ENCODE measurements around the gene ASIC1.
"Not testable (repeated sequence)": the region's sequence is repeated elsewhere in the genome, so short reads cannot be mapped to it uniquely, and the experiment has no call there.

ASIC1 gene

DNA sequence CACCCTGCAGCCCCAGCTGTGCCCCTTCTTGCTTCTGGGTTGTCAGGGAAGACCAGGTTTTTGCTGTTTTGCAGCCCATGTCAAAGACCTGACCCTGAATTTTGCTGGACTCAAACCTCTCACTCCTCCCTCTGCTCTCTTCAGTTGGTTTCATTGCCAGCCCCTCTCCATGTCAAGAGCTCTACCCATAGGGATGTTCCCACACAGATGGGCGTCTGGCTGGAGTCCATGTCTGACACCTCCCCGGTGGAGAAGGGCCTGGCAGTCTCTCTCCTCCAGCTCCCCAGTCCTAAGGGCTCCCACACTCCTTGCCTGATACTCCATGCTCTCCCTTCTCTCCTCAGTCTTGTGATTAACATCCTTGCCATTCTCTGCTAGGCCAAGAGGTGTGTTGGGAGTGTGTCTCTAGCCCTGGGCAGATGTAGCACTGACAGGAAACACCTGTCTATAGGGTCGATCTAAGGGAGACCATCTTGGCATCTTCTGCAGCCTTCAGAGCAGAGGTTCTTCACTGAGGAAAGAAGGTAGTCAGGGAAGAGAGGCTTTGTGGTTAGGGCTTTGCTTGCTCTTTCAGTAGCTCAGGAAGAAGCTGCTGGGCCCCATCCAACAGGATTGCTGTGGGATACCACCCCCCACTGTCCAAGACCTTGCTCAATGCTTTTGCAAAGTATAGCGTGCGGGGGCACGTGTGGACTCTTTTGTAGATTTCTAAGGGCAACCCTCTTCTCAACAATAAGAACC is 4.7 kb downstream of the ASIC1 start:
- no peak for DNase-seq (ENCODE audit: low read depth)

DNA sequence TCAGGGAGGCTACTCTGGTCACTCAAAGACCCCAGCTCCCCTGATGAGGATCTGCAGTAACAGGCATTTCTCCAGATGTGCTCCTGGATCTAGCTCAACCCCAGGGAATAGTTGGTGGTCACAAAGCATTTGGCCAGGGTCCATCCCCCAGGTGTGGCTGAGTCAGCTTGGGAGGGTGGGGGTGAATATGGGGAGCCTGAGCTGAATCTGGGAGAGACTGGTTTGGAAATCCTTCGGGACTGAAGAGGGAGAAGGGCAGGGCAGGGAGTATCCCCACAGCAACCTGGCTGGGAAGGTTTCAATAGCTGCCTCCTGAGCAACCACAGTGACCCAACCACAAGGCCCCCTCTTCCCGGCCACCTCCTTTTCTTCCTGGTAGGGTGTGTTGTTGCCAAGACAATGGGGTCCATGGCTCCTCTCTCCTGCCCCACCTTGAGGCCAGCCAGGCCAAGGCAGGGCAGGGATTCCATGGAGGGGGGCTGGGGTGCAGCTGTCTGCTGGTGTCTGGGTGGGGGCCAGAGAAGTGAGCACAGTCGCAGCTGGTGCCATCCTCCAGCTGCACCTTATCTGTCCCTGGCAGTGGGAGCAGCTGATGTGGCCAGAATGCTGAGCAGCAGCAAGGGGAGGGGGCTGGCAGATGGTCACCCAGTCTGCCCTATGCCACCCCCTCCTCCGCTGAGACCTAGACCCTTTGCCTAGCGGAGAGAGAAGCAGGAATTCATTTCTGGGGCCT is 5.5 kb downstream of the ASIC1 start:
- DNase-seq (ENCODE audit: low read depth), result no peak

DNA sequence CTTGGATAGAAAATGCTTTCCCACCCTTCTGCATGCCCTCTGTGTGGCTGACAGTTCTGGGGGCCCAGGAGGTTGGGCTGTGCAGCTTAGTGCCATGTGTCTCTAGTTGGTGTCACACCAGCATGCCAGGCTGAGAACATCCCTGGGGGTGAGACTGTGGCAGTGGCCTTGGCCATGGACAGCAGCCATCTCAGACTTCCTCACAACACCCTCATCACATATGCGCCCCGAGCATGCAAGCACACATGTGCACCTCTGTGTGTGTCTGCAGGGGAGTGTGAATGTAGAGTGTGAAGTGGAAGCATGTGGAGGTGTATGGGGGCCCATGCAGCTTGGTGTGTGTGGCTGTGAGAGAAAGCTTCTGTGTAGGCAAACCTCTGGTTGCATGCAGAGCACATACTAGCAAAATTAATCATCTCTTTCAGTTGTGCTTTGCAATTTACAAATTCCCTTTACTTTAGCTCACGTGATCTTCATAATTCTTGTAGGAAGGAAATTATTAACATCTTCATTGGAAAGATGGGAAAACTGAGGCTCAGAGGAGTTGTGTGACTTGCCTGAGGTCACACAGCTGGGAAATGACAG is 8.4 kb downstream of the ASIC1 start:
- DNase-seq (ENCODE audit: low read depth), result no peak

DNA sequence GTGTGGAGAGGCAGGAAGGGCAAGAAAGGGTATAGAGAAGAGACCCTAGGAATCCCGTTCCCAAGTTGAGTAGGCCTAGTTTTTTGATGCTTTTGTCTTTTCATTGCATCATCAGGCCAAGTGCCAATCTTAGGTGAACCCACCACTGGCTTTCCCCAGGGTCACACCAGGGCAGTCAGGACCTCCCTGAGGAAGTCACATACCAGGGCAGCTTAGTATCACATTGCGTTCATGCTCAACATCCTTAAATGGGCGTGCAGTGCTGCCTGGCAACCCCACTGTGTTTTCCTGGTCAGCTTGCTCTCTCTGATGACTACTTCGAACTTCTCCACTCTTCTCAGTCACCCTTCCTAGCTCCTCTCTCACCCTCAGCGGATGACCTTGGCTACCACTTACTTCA is 9.0 kb downstream of the ASIC1 start:
- DNase-seq (ENCODE audit: low read depth), result peak; percentile 76

DNA sequence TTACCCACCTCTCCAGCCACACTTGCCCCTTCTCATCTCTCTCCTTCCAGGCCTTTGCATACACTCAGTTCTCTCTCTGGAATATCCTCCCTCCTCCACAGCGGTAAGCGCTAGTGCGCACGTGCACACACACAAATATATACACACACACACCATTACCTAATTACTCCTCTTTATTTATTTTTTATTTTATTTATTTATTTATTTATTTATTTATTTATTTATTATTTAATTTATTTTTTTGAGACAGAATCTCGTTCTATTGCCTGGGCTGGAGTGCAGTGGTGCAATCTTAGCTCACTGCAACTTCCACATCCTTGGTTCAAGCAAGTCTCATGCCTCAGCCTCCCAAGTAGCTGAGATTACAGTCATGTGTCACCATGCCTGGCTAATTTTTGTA is 11.7 kb downstream of the ASIC1 start:
- no peak for DNase-seq (ENCODE audit: low read depth)

DNA sequence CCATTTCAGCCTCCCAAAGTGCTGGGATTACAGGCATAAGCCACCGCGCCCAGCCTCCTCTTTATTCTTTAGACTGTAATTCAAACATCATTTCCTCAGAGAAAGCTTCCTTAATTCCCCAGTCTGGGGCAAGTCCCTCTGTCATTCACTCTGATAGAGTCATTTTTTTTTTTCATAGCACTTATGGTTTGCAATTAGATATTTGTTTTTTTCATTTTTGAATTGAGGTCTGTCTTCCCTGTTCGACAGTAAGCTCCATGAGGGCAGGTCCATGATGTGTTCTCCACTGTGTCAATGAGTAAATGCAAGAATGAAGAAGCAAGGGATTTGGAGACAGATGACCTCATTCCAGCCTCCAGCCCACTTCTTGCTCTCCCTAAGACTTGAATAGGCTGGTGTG is 12.1 kb downstream of the ASIC1 start:
- no peak for DNase-seq (ENCODE audit: low read depth)

DNA sequence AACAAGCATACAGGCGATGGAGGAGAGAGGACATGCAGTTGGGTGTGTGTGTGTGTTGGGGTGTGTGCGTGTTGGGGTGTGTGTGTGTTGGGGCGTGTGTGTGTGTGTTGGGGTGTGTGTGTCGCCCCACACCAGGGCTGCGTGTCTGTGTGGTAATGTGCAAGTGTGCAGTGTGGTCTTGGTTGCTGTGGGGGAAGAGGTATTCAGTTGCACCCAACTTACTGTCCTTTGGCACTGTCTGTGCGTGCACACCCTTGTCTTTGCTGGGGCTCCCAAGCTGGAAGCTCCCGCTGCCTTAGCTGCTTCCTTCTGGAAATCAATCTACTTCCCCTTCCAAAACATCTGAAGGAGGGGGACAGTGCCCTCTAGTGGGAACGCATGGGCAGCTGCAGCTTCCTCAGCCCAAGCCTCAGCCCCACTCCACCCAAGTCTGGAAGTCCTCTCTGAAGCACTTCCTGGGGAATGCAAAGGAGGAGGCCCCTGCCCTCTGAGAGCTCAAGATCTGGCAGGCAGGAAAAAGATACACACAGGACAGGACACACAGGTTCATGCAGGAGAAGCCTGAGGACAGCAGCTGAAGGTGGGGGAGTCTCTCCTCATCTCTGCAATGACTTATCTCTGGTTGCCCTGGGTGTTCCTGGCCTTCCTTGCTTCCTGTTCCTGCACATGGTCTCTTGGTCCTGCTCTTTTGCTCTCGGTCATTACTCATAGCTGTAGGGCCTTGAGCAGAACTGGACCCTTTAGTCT is 13.1 kb downstream of the ASIC1 start:
- DNase-seq (ENCODE audit: low read depth), result peak; percentile 78

DNA sequence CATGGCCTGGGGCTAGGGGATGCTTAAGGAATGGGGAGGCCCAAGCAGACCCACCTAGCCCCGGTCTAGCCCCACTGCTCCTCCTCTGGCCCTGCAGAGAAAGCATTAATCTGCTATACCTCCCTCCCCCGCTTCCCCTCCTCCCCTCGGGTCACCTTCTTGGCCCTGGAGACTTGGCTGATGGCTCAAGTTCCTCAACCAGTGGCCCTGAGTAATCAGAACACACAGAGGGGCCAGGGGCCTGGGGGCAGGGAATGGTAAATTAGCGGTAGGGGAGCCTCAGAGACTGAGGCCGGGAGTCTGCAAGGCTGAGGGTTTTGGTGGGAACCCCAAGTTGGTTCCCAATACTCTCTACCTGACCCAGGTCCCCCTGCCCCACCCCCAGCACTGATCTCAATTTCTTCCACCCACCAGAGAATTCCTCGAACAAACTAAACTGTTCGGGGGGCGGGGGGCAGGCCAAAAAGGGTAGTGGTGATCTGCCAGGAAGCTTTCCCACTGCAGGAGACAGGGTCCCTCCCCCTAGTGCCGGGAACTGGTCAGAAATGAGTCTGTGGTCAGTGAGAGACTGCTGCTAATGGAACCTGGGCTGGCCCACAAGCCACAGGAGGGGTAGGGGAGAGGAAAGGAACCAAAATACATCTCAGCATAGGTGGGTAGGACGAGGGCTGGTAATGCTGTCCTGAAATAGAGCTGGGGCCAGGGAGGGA is 15.0 kb downstream of the ASIC1 start:
- DNase-seq (ENCODE audit: low read depth), result no peak

DNA sequence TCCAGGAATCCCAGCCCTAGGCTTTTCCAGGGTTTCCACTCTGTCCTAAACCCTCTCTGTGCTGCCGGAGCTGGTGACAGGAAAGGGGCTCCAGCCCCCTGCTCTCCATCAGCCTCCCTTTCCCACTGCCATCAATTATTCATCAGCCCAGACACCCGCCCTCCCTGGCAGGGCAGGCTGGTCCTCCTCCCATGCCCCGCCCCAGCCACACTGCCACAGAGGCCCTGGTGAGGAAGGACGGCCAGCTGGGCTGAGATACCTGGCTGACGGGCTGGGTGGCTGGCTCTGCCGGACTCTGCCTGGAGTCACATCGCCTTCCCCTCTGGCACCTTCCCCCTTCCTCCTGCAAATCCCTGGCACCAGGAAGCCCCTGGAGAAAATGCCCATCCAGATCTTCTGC is 15.8 kb downstream of the ASIC1 start:
- no peak for DNase-seq (ENCODE audit: low read depth)

DNA sequence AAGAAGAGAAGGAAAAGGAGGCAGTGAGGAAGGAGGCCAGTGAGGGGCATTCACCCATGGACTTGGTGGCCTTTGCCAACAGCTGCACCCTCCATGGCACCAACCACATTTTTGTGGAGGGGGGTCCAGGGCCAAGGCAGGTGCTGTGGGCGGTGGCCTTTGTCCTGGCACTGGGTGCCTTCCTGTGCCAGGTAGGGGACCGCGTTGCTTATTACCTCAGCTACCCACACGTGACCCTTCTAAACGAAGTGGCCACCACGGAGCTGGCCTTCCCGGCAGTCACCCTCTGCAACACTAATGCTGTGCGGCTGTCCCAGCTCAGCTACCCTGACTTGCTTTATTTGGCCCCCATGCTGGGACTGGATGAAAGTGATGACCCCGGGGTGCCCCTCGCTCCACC is 16.3 kb downstream of the ASIC1 start:
- DNase-seq (ENCODE audit: low read depth), result no peak

DNA sequence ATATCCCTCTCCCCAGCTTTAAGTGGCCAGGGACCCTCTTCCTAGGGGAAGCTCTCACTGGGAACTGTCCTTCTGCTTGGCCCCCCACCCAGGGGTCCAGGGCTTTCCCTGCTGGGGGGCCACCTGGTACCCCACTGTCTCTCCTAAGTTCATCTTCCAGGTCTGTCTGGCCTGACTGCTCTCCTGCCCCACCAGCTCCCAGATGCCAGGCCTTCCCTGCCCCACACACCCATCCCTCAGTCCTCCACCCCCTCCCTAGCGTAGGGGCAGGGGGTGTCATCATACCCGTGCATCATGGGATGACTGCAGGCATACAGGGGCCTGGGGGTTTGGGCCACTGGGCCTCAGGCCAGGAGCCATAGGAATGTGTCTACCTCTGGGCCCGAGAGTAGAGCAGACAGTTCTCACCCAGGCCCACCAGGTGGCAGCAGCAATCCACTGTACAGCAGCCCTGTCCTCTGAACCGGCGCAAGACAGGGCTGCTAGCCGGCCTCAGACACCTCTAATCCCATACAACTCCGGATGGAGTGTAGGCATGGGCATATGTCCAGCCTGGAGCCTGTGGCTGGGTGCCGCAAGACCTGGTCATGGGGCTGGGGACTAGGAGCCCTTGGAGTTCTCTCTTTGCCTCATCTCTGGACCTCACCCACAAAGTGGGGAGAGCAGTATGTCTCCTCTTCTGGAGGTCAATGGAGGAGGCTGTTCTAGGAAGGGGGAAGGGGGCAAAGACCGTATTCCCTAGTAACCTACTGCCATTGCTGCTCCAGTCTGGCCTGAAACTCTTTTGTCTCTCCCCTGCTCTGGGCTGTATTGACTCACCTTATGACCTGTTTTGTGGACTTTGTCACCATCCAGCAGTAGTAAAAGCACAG is 17.8 kb downstream of the ASIC1 start:
- DNase-seq (ENCODE audit: low read depth), result peak; percentile 74

DNA sequence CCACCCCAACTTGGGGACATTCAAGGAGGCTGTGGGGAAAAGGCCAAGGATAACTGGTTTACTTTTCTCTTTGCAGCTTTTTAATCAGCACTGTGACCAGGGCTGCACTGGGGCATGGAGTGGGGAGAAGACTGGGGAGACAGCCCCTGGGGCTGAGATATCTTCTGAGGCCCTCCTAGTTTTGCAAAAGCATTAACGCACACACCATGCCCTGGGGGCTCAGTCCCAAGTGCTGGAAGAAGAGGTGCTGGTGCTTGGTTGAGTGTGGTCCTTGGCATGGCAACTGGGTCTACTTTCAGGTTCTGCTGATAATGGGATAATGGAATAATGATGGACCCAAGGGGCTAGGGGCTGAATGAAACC is 18.4 kb downstream of the ASIC1 start:
- no peak for DNase-seq (ENCODE audit: low read depth)

DNA sequence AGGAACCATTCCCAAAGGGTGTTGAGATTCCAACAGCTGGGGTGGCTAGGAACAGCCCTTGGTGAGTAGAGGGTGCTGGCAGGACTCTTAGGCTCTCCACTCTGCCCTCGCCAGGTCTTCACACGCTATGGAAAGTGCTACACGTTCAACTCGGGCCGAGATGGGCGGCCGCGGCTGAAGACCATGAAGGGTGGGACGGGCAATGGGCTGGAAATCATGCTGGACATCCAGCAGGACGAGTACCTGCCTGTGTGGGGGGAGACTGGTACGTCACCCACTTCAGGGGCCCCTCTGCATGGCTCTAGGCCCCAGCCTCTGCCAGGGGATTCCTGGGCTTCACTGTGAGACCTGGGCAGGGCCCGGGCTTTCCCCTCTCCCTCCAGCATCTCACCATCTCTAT is 19.7 kb downstream of the ASIC1 start:
- no peak for DNase-seq (ENCODE audit: low read depth)

DNA sequence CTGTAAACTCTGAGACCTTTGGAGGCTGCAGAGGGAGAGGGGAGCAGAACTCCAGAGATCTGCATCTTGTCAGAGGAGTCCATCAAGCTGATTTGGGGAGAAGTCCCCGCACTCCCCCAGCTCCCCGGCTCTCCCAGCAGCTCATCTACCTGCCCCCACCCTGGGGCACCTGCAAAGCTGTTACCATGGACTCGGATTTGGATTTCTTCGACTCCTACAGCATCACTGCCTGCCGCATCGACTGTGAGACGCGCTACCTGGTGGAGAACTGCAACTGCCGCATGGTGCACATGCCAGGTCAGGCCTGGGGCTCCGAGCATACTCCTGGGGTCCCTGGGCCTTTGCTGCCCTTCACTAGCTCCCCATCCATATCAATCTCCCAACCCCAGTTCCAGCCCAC is 20.9 kb downstream of the ASIC1 start:
- no peak for DNase-seq (ENCODE audit: low read depth)

DNA sequence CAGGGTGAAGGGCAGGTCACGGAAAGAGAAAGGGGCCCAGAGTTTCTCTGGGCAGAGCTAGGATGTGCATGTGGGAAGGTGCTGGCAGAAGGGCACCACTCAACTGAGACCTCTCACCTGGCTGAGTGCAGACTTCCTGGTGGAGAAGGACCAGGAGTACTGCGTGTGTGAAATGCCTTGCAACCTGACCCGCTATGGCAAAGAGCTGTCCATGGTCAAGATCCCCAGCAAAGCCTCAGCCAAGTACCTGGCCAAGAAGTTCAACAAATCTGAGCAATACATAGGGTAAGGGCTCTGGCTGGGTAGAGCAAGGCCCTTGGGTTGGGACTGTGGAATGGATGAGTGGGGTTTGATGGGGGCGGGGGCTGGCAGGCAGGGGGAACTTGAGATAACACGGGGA is 22.4 kb downstream of the ASIC1 start:
- DNase-seq (ENCODE audit: low read depth), result no peak

DNA sequence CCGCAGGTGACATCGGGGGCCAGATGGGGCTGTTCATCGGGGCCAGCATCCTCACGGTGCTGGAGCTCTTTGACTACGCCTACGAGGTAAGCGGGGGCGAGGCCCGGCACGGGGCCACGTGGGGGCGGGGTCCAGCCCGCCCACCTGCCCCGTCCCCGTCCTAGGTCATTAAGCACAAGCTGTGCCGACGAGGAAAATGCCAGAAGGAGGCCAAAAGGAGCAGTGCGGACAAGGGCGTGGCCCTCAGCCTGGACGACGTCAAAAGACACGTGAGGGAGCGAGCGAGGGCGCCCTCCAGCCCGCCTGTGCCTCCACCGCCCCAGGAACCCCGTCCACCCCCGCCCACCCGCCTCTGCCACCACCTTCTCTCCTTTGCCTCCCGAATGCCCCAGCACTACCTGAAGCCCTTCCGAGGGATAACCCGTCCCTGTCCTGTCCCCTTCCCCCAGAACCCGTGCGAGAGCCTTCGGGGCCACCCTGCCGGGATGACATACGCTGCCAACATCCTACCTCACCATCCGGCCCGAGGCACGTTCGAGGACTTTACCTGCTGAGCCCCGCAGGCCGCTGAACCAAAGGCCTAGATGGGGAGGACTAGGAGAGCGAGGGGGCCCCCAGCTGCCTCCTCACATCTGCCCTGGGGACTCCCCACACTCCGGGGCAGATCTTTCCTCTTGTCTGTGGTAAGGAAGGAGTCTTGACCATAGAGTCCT is 23.9 kb downstream of the ASIC1 start:
- DNase-seq (ENCODE audit: low read depth), result no peak

DNA sequence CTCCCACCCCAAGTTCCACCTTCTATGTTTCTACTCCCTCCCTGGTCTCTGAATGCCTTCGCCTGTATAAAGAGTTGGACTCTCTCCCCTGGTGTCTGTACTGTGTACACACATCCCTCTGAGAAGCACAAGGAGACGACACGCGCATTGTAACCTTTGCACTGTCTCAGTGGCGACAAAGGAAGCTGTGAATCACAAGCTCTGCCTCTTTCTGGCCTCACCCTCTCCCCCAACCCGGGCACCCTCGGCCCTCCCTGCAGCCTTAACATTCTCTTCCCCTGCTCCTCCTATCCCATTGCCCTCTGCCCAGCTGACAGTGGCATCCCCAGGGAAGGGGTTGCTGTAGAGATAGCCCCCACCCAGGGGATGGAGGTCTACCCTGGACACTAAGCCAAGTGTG is 25.2 kb downstream of the ASIC1 start:
- no peak for DNase-seq (ENCODE audit: low read depth)

DNA sequence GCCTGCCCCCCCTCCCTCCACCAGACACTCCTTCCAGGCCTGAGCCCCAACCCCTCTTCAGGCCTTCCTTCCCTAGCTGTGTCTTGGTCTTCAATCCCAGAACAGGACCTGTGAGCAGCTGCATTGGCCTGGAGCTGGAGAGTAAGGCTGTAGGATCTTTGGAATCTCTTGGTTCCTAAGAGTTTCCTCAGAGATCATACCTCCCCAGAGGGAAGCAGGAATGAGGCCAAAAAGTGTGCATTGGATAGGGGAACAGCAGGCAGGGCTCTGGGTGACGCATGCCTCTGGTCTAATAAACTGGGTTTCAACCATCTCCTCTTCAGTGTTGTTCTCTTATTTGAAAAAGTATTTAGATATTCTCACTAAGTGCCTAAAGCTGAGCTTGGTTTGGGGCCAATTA is 25.9 kb downstream of the ASIC1 start:
- no peak for DNase-seq (ENCODE audit: low read depth)

DNA sequence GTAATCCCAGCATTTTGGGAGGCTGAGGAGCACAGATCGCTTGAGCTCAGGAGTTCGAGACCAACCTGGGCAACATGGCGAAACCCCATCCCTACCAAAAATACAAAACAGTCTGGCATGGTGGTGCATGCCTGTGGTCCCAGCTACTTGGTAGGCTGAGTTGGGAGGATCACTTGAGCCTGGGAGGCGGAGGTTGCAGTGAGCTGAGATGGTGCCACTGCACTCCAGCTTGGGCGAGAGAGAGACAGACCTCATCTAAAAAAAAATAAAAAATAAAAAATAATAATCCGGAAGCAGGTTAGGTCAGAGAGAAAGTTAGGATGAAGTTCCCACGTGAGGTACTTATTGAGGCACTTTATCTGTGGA is 27.0 kb downstream of the ASIC1 start:
- not testable (repeated sequence) for DNase-seq (ENCODE audit: low read depth)

DNA sequence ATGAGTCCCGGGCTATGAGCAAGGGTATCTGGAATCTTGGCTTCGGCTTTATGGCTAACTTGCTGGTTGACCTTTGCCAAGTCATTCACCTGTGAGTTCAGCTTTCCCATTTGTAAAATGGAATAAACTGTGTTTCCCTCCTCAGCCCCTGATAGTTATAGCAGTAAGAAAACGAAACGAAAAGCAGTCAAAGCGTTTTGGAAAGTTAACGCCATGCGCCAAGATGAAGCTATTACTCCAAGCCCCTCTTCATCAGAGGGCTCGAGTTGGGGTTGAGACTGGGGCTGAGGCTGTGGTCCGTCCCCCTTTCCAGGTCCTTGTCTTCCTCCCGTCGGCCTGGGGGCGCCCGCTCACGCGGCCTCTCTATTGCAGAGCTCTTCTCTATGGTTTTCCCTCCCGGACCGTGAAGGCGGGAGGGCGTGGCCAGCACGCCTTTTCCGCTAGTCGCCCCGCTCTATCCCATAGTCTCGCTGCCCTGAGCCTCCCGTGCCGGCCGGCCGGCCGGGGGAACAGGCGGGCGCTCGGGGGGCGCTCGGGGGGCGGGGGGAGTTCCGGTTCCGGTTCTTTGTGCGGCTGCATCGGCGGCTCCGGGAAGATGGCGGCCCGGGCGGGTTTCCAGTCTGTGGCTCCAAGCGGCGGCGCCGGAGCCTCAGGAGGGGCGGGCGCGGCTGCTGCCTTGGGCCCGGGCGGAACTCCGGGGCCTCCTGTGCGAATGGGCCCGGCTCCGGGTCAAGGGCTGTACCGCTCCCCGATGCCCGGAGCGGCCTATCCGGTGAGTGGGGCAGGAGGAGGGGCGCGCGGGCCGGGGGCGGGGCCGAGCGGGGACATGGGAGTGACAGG is 27.6 kb downstream of the ASIC1 start, which contains the start of gene SMARCD1:
TSS of gene SMARCD1 (plus strand) at position 568 of the 840 bp plus-strand sequence. CDS start at position 596, 28 bp downstream.
- DNase-seq (ENCODE audit: low read depth), result peak; percentile 90
